Activated naive CD4-positive, alpha-beta T cell treated with anti-CD3 and anti-CD28 coated beads, Interleukin-2, amount 50 U/mL, for 24 hours (primary cell): Measurements from ENCODE around the gene CCDC197.

Source experiments
- H3K27ac Mint-ChIP-seq: one replicate; pipeline ENCODE4 v1.8.0; 2021; ENCODE audit warnings: mild to moderate bottlenecking, mixed read lengths
- H3K27me3 Mint-ChIP-seq: one replicate; pipeline ENCODE4 v1.8.0; 2021; ENCODE audit warnings: mixed read lengths
- H3K36me3 Mint-ChIP-seq: one replicate; pipeline ENCODE4 v1.8.0; 2021; ENCODE audit warnings: mixed read lengths
- H3K4me1 Mint-ChIP-seq: one replicate; pipeline ENCODE4 v1.8.0; 2021; ENCODE audit warnings: mixed read lengths
- H3K4me3 Mint-ChIP-seq: one replicate; pipeline ENCODE4 v1.8.0; 2021; ENCODE audit warnings: mild to moderate bottlenecking, mixed read lengths
- H3K9me3 Mint-ChIP-seq: one replicate; pipeline ENCODE4 v1.8.0; 2021; ENCODE audit warnings: mixed read lengths

CCDC197 gene

DNA sequence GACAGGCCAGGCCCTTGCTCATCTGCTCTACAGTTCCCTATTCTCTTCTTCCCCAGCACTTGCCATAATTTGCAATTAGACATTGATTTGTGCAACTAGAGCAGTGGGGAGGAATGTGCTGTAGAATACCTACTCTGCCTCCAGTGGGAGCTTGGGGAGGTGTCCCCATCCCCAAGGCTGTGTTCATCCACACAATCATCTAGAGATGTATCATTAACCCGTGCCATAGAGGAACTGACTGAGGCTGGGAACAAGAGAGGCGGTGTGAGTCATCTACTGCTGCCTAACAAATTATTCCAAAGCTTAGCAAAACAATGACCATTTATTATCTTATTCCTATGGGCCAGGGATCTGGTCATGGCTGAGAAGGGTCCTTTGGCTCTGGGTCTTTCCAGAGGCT lies 23.9 kb downstream of the CCDC197 start:
- H3K9me3 Mint-ChIP-seq: no peaks in the 10 kb centered on the region
- H3K27ac Mint-ChIP-seq: no peak overlapping the region

DNA sequence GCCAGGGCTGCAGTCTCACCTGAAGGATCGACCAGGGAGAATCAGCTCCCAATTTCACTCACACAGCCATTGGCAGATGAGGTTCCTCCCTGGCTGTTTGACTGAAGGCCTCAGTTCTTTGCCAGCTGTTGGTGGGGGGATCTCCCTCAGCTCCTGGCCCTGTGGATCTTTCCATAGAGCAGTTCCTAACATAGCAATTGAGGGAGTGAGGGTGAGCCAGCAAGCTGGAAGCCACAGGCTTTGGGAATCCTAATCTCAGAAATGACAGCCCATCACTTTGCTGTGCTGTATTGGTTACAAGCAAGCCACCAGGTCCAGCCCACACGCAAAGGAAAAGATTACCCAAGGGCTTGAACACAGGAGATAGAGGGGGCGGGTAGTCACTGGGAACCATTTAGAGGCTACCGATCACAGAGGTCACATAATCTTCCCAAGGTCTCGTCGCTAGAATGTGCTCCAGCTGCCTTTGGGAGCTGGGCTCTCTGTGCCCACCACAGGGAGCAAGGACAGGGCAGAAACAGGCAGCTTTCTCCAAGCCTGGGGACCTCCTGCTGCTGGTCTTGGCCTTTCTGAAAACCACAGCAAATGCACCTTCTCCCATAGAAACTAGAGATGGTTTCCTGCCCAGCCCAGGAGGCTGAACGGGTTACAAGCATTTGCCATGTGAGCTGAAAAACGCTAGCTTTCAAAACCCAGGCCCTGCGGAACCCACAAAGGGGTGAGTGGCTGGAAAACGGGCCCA lies 24.5 kb downstream of the CCDC197 start:
- peaks cover 5% of the 10 kb centered on the region for H3K4me1 Mint-ChIP-seq
- H3K4me3 Mint-ChIP-seq: no peak overlapping the region
- H3K27ac Mint-ChIP-seq: no peak overlapping the region
- H3K27me3 Mint-ChIP-seq: no peaks in the 10 kb centered on the region
- H3K9me3 Mint-ChIP-seq: no peaks in the 10 kb centered on the region
- H3K36me3 Mint-ChIP-seq: no peaks in the 10 kb centered on the region

More for the DNA sequence above, 23.9 kb downstream of the CCDC197 start:
- Mint-ChIP-seq H3K4me3 (no peak overlapping the region), H3K36me3 (no peaks in the 10 kb centered on the region), H3K27me3 (no peaks in the 10 kb centered on the region), H3K4me1 (peaks cover 3% of the 10 kb centered on the region)

DNA sequence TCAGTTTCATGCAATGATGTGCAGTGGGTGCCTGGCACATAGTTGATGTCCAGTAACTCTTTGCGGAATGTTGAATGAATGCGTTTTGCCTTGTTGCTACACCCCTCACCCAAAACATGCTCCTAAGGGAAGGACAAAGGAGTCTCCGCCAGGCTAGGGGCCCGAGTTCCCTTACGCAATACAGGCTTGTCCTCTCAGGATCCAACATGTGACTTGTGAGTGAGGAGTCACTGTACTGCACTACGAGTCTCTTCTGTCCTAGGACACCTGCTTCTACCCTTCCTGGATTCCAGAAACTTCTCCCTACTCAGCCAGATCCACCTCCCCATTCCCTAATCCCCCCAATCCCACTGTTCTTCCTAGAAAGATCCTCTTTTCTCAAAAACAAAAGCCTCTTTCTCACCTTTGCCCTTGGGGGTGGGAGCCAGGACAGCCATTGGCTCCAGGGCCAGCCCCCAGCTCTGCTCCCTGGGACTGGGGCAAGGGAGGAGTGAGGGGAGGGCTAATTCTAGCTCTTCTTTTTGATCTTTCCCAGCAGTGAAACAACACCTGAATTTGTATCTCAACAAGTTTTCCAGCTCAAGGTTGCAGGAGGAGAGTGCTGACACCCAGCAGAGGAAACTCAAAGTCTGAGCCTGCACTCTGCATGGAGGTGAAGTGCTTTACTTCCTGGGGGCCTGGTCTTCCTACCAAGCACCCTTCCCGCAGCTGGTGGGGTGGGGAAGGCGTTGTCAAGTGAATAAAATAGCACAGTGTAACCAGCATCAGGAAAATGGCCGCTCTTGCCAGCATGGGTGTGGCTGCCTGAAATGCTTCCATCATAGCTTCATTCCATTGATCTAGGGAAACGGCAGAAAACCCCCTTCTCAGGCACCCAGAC lies 25.7 kb downstream of the CCDC197 start:
- H3K4me3 Mint-ChIP-seq: no peak overlapping the region
- no peaks in the 10 kb centered on the region for H3K27me3 Mint-ChIP-seq
- no peak overlapping the region for H3K27ac Mint-ChIP-seq
- H3K36me3 Mint-ChIP-seq: no peaks in the 10 kb centered on the region
- no peaks in the 10 kb centered on the region for H3K9me3 Mint-ChIP-seq
- peaks cover 5% of the 10 kb centered on the region for H3K4me1 Mint-ChIP-seq

GRCh38 chr14:94024549-94024948 lies 27.4 kb downstream of the CCDC197 start:
- H3K4me1 Mint-ChIP-seq: peaks cover 13% of the 10 kb centered on the region
- no peak overlapping the region for H3K27ac Mint-ChIP-seq
- H3K9me3 Mint-ChIP-seq: no peaks in the 10 kb centered on the region
- no peaks in the 10 kb centered on the region for H3K36me3 Mint-ChIP-seq
- H3K4me3 Mint-ChIP-seq: no peak overlapping the region
- no peaks in the 10 kb centered on the region for H3K27me3 Mint-ChIP-seq

- Mint-ChIP-seq H3K36me3 (no peaks in the 10 kb centered on the region), H3K9me3 (no peaks in the 10 kb centered on the region), H3K4me3 (peak overlapping the region; percentile 85), H3K4me1 (peaks cover 13% of the 10 kb centered on the region), H3K27ac (no peak overlapping the region), H3K27me3 (no peaks in the 10 kb centered on the region)
Observed at GRCh38 chr14:94025720-94026119, 28.6 kb downstream of the CCDC197 start.

GRCh38 chr14:94026173-94026888 lies 29.2 kb downstream of the CCDC197 start, which contains the start of gene OTUB2:
Gene OTUB2, plus strand, starts transcription at chr14:94026340. Its CDS starts 198 bp downstream, at chr14:94026538.
- Mint-ChIP-seq H3K4me1 (peaks cover 13% of the 10 kb centered on the region), H3K27me3 (no peaks in the 10 kb centered on the region), H3K9me3 (no peaks in the 10 kb centered on the region), H3K27ac (peak within 1 kb of the TSS; percentile 52), H3K36me3 (no peaks in the 10 kb centered on the region), H3K4me3 (peak within 1 kb of the TSS; percentile 85)

- Mint-ChIP-seq H3K27ac (no peak overlapping the region), H3K4me3 (peak overlapping the region; percentile 23), H3K9me3 (no peaks in the 10 kb centered on the region), H3K36me3 (no peaks in the 10 kb centered on the region), H3K4me1 (peaks cover 13% of the 10 kb centered on the region), H3K27me3 (no peaks in the 10 kb centered on the region)
Observed at GRCh38 chr14:94026889-94027469, 29.9 kb downstream of the CCDC197 start.

GRCh38 chr14:94027566-94028449 lies 30.7 kb downstream of the CCDC197 start:
- Mint-ChIP-seq H3K4me1 (peaks cover 13% of the 10 kb centered on the region), H3K4me3 (peak overlapping the region; percentile 54), H3K36me3 (no peaks in the 10 kb centered on the region), H3K27ac (peak overlapping the region; percentile 47), H3K27me3 (no peaks in the 10 kb centered on the region), H3K9me3 (no peaks in the 10 kb centered on the region)

GRCh38 chr14:94028450-94028826 lies 31.3 kb downstream of the CCDC197 start:
- Mint-ChIP-seq H3K27ac (no peak overlapping the region), H3K27me3 (no peaks in the 10 kb centered on the region)

GRCh38 chr14:94029265-94029664 lies 32.2 kb downstream of the CCDC197 start:
- H3K4me3 Mint-ChIP-seq: no peak overlapping the region
- H3K27ac Mint-ChIP-seq: no peak overlapping the region
- H3K9me3 Mint-ChIP-seq: no peaks in the 10 kb centered on the region
- peaks cover 13% of the 10 kb centered on the region for H3K4me1 Mint-ChIP-seq
- no peaks in the 10 kb centered on the region for H3K27me3 Mint-ChIP-seq
- no peaks in the 10 kb centered on the region for H3K36me3 Mint-ChIP-seq

More at GRCh38 chr14:94028450-94028826, 31.3 kb downstream of the CCDC197 start:
- H3K9me3 Mint-ChIP-seq: no peaks in the 10 kb centered on the region
- peaks cover 13% of the 10 kb centered on the region for H3K4me1 Mint-ChIP-seq
- H3K36me3 Mint-ChIP-seq: no peaks in the 10 kb centered on the region
- H3K4me3 Mint-ChIP-seq: peak overlapping the region; percentile 54

DNA sequence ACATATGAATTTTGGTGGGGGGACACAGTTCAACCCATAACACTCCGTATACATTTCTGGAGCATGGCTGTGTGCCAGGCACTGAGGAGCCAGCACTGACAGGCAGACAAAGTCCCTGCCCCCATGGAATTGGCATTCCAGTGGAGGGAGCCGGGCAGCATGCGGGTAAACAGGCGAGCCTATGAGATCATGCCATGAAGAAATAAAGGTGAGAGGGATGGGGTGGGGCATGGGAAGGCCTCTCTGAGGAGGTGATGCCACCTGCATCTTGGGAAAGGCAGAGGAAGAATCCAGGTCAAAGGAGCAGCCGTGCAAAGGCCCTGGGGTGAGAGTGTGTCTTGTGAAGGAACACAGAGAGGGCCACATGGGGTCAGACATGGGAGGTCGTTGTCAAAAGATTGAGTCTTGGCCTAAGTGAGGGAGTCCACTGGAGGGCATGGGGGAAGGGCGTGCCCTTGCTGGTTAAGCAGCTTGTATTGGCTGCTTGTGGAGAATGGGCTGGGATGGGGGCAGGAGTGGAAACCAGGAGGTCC lies 32.6 kb downstream of the CCDC197 start:
- no peak overlapping the region for H3K4me3 Mint-ChIP-seq
- no peak overlapping the region for H3K27ac Mint-ChIP-seq
- no peaks in the 10 kb centered on the region for H3K36me3 Mint-ChIP-seq
- H3K27me3 Mint-ChIP-seq: no peaks in the 10 kb centered on the region
- no peaks in the 10 kb centered on the region for H3K9me3 Mint-ChIP-seq
- peaks cover 13% of the 10 kb centered on the region for H3K4me1 Mint-ChIP-seq

DNA sequence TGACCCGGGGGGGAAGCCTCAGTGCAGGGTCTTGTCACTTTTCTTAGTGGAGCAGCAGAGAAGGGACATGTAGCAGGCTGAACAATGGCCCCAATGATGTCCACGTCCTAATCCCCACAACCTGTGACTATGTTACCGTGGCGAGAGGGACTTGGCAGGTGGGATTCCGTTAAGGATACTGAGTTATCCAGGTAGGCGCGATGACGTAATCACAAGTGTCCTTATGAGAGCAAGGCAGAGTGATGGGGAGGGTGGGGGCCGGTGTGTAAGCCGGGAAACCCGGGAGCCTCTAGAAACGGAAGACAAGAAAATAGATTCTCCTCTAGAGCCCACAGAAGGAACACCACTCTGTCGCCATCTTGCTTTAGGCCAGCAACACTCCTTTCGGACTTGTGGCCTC lies 33.5 kb downstream of the CCDC197 start:
- H3K36me3 Mint-ChIP-seq: no peaks in the 10 kb centered on the region
- H3K9me3 Mint-ChIP-seq: no peaks in the 10 kb centered on the region
- no peaks in the 10 kb centered on the region for H3K27me3 Mint-ChIP-seq
- H3K4me1 Mint-ChIP-seq: peaks cover 13% of the 10 kb centered on the region
- no peak overlapping the region for H3K27ac Mint-ChIP-seq
- no peak overlapping the region for H3K4me3 Mint-ChIP-seq

DNA sequence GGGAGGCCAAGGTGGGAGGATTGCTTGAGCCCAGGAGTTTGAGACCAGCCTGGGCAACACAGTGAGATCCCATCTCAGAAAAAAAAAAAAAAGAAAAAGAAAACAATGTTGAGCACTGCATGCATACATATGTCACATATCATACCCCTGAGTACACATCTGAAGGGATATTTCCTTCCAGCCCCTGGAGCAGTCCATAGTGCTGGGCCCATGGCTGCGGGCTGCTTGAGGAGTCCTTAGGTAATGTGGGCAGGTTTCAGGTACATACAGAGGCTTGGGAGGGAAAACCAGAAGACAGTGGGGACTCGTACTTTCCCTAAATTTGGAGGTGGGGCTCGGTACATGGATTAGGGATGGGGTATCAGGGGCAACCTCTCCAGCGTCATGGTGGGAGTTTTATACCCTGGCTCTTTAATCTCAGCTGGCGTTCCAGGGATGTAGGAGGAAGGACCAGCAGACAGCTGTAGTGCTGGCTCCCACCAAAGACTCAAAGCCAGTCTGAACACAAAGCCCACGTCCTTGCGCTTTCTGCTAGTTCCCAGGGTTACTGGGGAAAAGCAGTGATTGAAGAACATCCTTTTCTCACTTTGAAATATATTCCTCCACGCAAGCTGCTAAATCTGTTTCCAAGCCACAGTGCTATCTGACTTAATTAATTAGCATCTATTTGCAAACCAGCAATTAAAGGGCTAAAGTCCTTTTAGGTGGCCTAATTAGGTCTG lies 34.2 kb downstream of the CCDC197 start:
- no peaks in the 10 kb centered on the region for H3K9me3 Mint-ChIP-seq
- H3K4me3 Mint-ChIP-seq: no peak overlapping the region

GRCh38 chr14:94031883-94032279 lies 34.8 kb downstream of the CCDC197 start:
- Mint-ChIP-seq H3K9me3 (no peaks in the 10 kb centered on the region), H3K36me3 (no peaks in the 10 kb centered on the region), H3K27ac (no peak overlapping the region), H3K27me3 (no peaks in the 10 kb centered on the region), H3K4me3 (no peak overlapping the region), H3K4me1 (peaks cover 12% of the 10 kb centered on the region)

More for the DNA sequence above, 34.2 kb downstream of the CCDC197 start:
- H3K36me3 Mint-ChIP-seq: no peaks in the 10 kb centered on the region
- H3K27ac Mint-ChIP-seq: no peak overlapping the region
- no peaks in the 10 kb centered on the region for H3K27me3 Mint-ChIP-seq
- peaks cover 8% of the 10 kb centered on the region for H3K4me1 Mint-ChIP-seq
